ENCODE results near the gene UBE2O.

- TF ChIP-seq, protein P1, sequence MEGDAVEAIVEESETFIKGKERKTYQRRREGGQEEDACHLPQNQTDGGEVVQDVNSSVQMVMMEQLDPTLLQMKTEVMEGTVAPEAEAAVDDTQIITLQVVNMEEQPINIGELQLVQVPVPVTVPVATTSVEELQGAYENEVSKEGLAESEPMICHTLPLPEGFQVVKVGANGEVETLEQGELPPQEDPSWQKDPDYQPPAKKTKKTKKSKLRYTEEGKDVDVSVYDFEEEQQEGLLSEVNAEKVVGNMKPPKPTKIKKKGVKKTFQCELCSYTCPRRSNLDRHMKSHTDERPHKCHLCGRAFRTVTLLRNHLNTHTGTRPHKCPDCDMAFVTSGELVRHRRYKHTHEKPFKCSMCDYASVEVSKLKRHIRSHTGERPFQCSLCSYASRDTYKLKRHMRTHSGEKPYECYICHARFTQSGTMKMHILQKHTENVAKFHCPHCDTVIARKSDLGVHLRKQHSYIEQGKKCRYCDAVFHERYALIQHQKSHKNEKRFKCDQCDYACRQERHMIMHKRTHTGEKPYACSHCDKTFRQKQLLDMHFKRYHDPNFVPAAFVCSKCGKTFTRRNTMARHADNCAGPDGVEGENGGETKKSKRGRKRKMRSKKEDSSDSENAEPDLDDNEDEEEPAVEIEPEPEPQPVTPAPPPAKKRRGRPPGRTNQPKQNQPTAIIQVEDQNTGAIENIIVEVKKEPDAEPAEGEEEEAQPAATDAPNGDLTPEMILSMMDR (conservative IDR thresholded peaks at IDR 0.05; ENCODE audit: low read depth, low read length), result no peak
- no peak for TF ChIP-seq EZH2 (IDR thresholded peaks at IDR 0.05; ENCODE audit: low read length, unreplicated experiment)
Observed at GRCh38 chr17:76468634-76469010, 15.7 kb upstream of the UBE2O start.

All from PC-3 (cell line).